Measurements from ENCODE around the gene MED27. TPM values are rescaled to one million over a fixed set of nuclear protein-coding genes. Genes with fewer than 3 reads are reported as not detected.

Gene MED27
- total and polyA plus RNA-seq, 2 donors (not counting 1 experiment from before 2014, with no cell fraction given): 13.4 to 44.7 TPM

GRCh38 chr9:131872006-131872405 lies 207.7 kb downstream of the MED27 start:
- no peak overlapping the region for H3K4me3 ChIP-seq (replicated peaks in 1 of 4; ENCODE audit: control extremely low read depth in 1 of 4, insufficient read depth in 1 of 4, low read depth in 3 of 4, low read length in 4 of 4)
- no peak overlapping the region for H3K27ac ChIP-seq (ENCODE audit: insufficient read depth, low read length)
- TF ChIP-seq CTCF (conservative IDR thresholded peaks at IDR 0.05 in 1 of 2, IDR thresholded peaks at IDR 0.05 in 1 of 2; ENCODE audit: low read depth in 1 of 2, low read length in 2 of 2) (no peak), EZH2 (IDR thresholded peaks at IDR 0.05; ENCODE audit: low read length, missing control alignments) (no peak)
- H3K27me3 ChIP-seq (ENCODE audit: control insufficient read depth, insufficient read depth, low read length): no peaks in the 10 kb centered on the region
- peaks cover 3% of the 10 kb centered on the region for H3K4me1 ChIP-seq (ENCODE audit: control insufficient read depth, extremely low read depth, insufficient read depth, low read length)
- H3K79me2 ChIP-seq (ENCODE audit: control insufficient read depth, insufficient read depth, low read length): no peaks in the 10 kb centered on the region
- H3K4me2 ChIP-seq (ENCODE audit: extremely low read depth, insufficient read depth, low read length): no peak overlapping the region
- H3K36me3 ChIP-seq (ENCODE audit: control insufficient read depth, insufficient read depth, low read length): no peaks in the 10 kb centered on the region
- H3K9me3 ChIP-seq (ENCODE audit: control insufficient read depth, insufficient read depth, low read depth, low read length): no peaks in the 10 kb centered on the region
- no peaks in the 10 kb centered on the region for H4K20me1 ChIP-seq (ENCODE audit: control insufficient read depth, extremely low read depth, insufficient read depth, low read length)
- DNase-seq (ENCODE audit: low read depth in 2 of 2): no peak
- H3K9ac ChIP-seq (ENCODE audit: insufficient read depth, low read length): no peak overlapping the region
- H2AFZ ChIP-seq (ENCODE audit: low read length): no peak overlapping the region

GRCh38 chr9:131870156-131870555 lies 209.5 kb downstream of the MED27 start:
- Histone ChIP-seq H3K36me3 (ENCODE audit: control insufficient read depth, insufficient read depth, low read length) (no peaks in the 10 kb centered on the region), H2AFZ (ENCODE audit: low read length) (no peak overlapping the region), H3K79me2 (ENCODE audit: control insufficient read depth, insufficient read depth, low read length) (no peaks in the 10 kb centered on the region), H3K4me1 (ENCODE audit: control insufficient read depth, extremely low read depth, insufficient read depth, low read length) (no peaks in the 10 kb centered on the region), H3K9ac (ENCODE audit: insufficient read depth, low read length) (no peak overlapping the region), H3K4me2 (ENCODE audit: extremely low read depth, insufficient read depth, low read length) (no peak overlapping the region), H3K4me3 (replicated peaks in 1 of 4; ENCODE audit: control extremely low read depth in 1 of 4, insufficient read depth in 1 of 4, low read depth in 3 of 4, low read length in 4 of 4) (no peak overlapping the region), H3K27me3 (ENCODE audit: control insufficient read depth, insufficient read depth, low read length) (no peaks in the 10 kb centered on the region), H4K20me1 (ENCODE audit: control insufficient read depth, extremely low read depth, insufficient read depth, low read length) (no peaks in the 10 kb centered on the region), H3K27ac (ENCODE audit: insufficient read depth, low read length) (no peak overlapping the region), H3K9me3 (ENCODE audit: control insufficient read depth, insufficient read depth, low read depth, low read length) (no peaks in the 10 kb centered on the region)
- TF ChIP-seq EZH2 (IDR thresholded peaks at IDR 0.05; ENCODE audit: low read length, missing control alignments) (no peak), CTCF (conservative IDR thresholded peaks at IDR 0.05 in 1 of 2, IDR thresholded peaks at IDR 0.05 in 1 of 2; ENCODE audit: low read depth in 1 of 2, low read length in 2 of 2) (no peak)
- no peak for DNase-seq (ENCODE audit: low read depth in 2 of 2)

GRCh38 chr9:131869348-131869747 lies 210.3 kb downstream of the MED27 start:
- no peaks in the 10 kb centered on the region for H3K79me2 ChIP-seq (ENCODE audit: control insufficient read depth, insufficient read depth, low read length)
- H3K9ac ChIP-seq (ENCODE audit: insufficient read depth, low read length): no peak overlapping the region
- no peak for DNase-seq (ENCODE audit: low read depth in 2 of 2)
- TF ChIP-seq EZH2 (IDR thresholded peaks at IDR 0.05; ENCODE audit: low read length, missing control alignments) (no peak), CTCF (conservative IDR thresholded peaks at IDR 0.05 in 1 of 2, IDR thresholded peaks at IDR 0.05 in 1 of 2; ENCODE audit: low read depth in 1 of 2, low read length in 2 of 2) (no peak)
- H3K27ac ChIP-seq (ENCODE audit: insufficient read depth, low read length): no peak overlapping the region
- no peaks in the 10 kb centered on the region for H3K4me1 ChIP-seq (ENCODE audit: control insufficient read depth, extremely low read depth, insufficient read depth, low read length)
- H3K36me3 ChIP-seq (ENCODE audit: control insufficient read depth, insufficient read depth, low read length): no peaks in the 10 kb centered on the region
- no peak overlapping the region for H3K4me3 ChIP-seq (replicated peaks in 1 of 4; ENCODE audit: control extremely low read depth in 1 of 4, insufficient read depth in 1 of 4, low read depth in 3 of 4, low read length in 4 of 4)
- no peaks in the 10 kb centered on the region for H3K27me3 ChIP-seq (ENCODE audit: control insufficient read depth, insufficient read depth, low read length)
- no peaks in the 10 kb centered on the region for H4K20me1 ChIP-seq (ENCODE audit: control insufficient read depth, extremely low read depth, insufficient read depth, low read length)
- H3K9me3 ChIP-seq (ENCODE audit: control insufficient read depth, insufficient read depth, low read depth, low read length): no peaks in the 10 kb centered on the region
- no peak overlapping the region for H3K4me2 ChIP-seq (ENCODE audit: extremely low read depth, insufficient read depth, low read length)
- H2AFZ ChIP-seq (ENCODE audit: low read length): no peak overlapping the region
